Inflammatory macrophage (primary cell): ENCODE results near the gene CELF4.
A peak's percentile ranks its signal among the peaks of the same experiment; 100 is the strongest.
"Not testable (repeated sequence)": the region's sequence is repeated elsewhere in the genome, so short reads cannot be mapped to it uniquely, and the experiment has no call there.

Experiments used
- DNase-seq, 2 donors: peaks; one replicate each; pipeline ENCODE4 v3.0.0-alpha.2; 2020 to 2022

Gene CELF4

GRCh38 chr18:37491526-37491925 is 74.1 kb downstream of the CELF4 start:
- no peak for DNase-seq

GRCh38 chr18:37489998-37490397 is 75.6 kb downstream of the CELF4 start:
- no peak for DNase-seq

DNA sequence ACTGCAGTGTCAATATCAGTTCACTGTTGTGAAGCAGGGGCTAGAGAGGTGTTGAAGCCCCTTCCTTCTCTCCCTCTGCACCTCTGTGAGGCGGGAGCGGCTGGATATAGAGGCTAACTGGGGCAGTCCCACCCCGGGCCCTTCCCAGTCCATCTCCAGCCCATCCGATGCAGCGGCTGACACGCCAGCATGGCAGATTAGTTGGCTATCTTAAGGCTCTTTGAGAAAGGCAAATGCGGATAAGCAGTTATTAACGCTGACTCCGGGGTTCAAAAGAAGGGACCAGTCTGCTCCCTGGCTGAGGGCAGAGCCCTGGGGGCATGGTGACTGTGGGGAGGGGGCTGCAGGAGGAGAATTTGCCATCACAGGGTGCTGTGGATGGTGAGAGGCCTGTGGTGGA is 76.6 kb downstream of the CELF4 start:
- no peak for DNase-seq

- DNase-seq: no peak
Measured at GRCh38 chr18:37487400-37487867, 78.2 kb downstream of the CELF4 start.

DNA sequence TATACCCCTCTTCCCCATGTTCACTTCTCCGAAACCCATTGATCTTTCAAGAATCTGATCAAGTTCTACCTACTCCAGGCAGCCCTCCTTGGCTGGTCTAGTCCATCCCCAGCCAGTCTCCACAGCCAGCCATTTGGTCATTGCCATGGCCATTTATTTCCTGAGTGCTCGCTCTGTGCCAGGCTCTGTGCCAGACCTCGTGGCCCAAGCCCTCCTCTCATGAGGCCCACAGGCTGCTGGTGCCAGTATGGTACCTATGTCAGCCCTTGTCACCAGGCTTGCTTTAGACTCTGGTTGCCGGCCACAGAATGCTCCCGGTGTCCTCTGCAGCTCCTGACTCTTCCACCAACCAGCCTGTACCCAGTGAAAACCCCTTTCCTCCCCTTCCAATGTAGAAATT is 78.8 kb downstream of the CELF4 start:
- no peak for DNase-seq

DNA sequence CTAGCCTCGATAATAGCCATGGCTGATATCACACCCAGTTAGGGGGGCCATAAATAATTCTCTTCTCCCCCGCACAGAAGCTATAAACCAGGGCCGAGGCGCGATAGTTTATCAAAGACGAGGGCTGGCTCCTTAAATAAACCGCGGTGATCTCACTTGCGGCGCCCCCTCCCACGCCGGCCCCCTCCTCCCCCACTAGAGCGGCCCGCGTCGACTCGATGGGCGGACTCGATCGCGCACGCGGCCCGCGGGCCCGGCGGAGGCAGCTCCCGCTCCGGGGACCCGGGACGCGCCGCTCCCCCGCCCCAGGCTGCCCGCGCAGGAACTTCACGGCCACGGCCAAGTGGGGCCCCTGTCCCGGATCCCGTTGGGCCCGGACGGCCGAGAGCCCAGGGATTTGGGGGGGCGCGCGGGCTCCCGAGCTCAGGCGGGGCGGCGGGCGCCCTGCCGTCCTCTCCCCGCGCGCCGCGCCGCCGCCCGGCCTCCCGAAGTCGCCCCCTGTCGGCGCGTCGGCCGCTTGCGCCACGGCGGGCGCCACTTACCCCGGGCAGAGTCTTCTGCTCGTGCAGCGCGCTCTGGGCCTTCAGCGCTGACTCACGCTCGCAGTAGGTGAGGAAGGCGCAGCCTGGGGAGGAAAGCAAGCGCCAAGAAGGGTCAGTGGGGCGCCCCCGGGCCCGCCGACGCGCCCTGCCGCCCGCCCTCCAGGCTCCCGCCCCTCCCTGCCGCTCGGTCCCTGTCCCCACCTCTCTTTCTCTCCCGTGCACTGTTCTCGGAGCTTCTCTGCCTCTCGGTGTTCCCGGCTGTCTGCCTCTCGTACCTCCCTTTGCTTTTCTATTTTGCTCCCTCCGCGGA is 80.4 kb downstream of the CELF4 start:
- peak in 1 of 2 donors; percentile 1 for DNase-seq

DNA sequence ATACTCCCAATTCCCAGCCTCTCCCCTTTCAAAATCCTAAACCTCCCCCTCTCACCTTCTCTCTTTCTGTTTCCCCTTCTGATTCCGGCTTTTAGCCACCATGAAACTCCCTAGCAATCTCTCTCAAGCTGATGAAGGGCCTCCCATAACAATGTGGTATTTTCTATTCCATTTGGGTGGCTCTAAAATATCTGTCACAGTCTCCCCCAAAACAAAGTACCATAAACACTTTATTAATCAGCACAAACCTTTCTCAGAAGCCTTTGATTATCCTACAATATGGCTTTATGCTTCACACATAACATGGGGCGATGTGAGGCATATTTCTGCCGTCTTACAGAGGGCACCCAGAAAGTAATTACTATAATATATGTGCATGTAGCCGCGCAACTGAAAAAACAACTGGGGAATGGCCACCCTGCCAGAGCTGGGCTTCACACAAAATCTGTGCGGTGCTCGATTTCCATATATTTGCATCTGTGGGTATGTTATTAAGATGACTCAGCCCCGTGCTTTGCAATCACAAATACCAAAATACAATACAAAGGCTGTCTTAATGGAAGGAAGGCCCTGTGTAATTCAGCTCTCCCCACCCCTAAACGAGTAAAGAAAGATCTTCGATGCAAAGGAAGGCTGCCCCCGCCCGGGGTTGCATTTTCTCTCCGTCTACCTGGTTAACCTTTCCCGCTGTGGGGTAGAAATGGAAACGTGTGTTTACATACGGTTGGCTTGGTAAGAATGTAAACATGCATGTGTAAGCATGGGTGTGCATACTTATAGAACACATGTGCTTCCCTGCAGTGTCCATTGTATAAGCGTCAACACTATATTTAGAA is 81.4 kb downstream of the CELF4 start:
- no peak for DNase-seq

GRCh38 chr18:37483221-37483971 is 82.2 kb downstream of the CELF4 start:
- DNase-seq: no peak

DNA sequence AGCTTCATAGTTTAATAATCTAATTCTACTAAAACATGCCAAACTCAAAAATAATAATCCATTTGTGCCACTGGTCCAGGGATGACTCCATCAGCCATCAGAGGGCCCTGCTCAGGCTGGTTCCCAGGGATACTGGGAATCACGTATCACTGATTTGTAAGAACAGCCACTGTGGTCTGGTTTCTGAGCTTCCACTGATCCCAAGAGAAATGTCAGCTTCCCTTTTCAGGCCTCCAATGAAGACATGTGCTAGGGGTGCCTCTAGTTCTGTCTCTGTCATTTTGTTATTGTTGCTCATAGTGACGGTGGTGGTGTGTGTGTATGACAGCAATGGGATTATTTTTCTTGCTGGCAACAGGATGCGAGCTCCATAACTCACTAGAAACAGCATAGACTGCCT is 83.2 kb downstream of the CELF4 start:
- DNase-seq: no peak

- DNase-seq: no peak
Measured at GRCh38 chr18:37482002-37482401, 83.6 kb downstream of the CELF4 start.

- DNase-seq: no peak
Measured at GRCh38 chr18:37481491-37481890, 84.1 kb downstream of the CELF4 start.

DNA sequence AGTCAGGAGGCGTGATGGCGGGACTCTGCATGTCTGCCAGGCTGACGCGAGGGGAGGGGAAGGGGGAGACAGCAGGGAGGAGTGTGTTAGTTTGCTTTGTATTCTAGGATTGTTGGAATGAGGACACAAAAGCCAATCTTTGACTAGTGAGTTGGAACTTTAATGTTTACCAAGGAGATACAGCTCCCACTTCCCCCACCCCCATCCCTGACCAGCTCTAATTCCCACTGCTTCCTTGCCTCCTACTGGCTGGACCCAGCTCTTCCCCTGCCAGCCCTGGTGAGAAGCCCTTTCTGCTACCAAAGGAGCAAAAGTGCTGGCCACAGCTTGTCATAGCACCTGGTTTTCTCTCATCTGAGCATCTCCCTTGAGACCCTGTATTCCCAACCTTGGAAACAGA is 84.5 kb downstream of the CELF4 start:
- no peak for DNase-seq

DNA sequence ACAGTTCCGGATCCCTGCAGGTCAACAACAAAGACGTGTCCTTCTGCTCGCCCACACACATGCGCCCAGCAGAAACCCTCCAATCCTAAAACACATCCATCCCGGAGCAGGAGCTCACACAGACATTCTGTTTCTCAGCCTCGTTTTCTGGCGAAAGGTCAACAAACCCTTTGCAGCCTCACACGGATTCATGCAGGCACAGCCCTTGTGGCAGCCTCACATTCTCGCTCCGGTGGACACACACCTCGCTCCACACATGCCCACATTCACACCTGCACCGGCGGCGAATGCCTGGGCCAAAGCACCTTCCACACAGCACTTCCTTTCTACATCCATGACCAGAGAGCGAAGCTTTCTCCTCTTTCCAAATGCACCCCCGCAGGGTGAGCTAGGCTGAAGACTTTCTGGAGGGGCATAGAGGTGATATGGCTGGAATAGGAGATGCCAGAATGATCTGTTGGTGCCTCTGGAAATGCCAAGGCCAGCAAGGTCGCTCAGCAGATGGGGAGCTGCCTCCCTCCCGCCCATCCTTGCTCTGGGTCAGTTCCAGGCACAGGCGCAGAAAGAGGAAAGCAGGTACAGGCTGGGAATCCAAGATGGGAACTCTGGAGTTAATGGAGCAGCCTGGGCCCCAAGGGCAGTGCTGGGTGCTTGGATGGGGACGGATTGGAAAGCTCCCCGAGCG is 88.8 kb downstream of the CELF4 start:
- DNase-seq: no peak

- peak; percentile 4 to 15 for DNase-seq
Measured at GRCh38 chr18:37476182-37476581, 89.4 kb downstream of the CELF4 start.

- DNase-seq: no peak
Measured at GRCh38 chr18:37473195-37473840, 92.3 kb downstream of the CELF4 start.

DNA sequence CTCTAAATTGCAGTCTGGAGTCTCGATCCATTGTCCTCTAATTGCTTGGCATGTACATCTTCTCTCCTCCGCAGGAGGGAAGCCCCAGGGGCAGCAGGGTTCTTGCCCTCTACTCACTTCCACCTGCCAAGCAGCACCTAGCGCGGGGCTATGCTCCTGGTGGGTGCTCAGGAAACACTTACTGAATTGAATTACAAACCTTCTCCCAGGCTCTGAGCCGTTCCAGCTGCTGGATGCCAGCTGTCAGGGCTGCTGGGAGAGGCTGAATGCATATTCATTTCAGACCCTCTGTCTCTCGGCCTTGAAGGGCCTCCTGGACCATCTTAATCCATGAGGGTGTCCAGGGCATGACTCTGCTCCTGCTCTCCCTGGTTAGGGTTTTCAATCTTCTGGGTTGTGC is 94.0 kb downstream of the CELF4 start:
- DNase-seq: no peak

DNA sequence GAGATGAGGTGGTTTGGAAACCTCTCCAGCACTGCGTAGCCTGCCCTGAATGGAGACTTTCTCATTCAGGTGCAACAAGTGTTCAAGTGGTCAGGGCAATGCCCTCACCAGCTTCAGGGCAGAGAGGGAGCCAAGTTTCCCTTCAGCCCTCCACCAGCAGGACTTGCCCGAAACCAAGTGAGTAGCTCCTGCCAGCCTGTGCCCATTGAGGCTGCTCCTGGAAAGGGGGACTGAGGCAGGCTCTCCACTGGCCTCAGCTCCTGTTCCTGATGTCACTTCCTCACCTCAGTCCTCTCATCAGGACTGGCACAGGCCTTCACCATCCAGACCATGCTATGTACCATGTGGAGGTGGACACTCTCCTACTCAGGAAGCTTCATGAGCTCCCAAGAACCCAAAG is 94.6 kb downstream of the CELF4 start:
- DNase-seq: no peak

- DNase-seq: no peak
Measured at GRCh38 chr18:37467002-37467662, 98.5 kb downstream of the CELF4 start.

GRCh38 chr18:37465958-37466357 is 99.6 kb downstream of the CELF4 start:
- DNase-seq: no peak

DNA sequence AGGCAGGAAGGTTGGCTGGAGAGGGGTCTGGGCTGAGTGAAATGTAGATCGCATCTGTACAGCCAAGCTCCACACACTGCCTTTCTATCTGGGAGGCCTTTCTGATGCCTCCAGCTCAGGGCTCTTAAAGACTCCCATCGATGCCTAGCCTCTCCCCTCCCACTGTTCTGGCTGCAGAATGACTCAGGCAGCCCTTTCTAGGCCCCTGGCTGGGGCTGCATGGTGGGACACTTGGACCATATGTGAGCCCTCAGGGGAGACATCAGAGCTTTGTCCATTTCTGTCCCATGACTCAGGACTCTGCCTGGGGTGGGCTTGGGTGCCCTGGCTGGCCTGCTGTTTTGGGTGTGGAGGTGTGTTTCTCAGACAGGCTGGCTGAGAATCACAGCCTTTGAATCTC is 101.3 kb downstream of the CELF4 start:
- DNase-seq: no peak

DNA sequence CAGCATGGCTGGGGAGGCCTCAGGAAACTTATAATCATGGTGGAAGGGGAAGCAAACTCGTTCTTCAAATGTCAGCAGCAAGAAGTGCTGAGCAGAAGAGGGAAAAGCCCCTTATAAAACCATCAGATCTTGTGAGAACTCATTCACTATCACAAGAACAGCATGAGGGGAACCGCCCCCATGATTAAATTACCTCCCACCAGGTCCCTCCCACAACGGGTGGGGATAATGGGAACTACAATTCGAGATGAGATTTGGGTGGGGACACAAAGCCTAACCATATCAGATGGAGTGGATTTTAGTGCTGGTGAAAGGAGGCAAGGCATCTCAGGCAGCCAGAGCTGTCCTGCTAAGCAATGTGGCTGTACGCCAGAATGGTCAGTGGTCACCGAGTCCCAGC is 104.3 kb downstream of the CELF4 start:
- not testable (repeated sequence) for DNase-seq
